IPS-NIHi7 (cell line): ENCODE results near the gene PREX1.

Experiments
- DNase-seq: peaks from one replicate; pipeline ENCODE4 v3.0.0; 2012; ENCODE audit warnings: mixed read lengths; ENCODE audit errors: extremely low spot score

Gene PREX1

GRCh38 chr20:48826069-48826468, 1.7 kb downstream of the PREX1 start:
- DNase-seq: peak; percentile 77

GRCh38 chr20:48825566-48825920, 2.3 kb downstream of the PREX1 start:
- no peak for DNase-seq

- DNase-seq: no peak
Observed at GRCh38 chr20:48824830-48825565, 2.8 kb downstream of the PREX1 start.

GRCh38 chr20:48823960-48824498, 3.8 kb downstream of the PREX1 start:
- no peak for DNase-seq

- no peak for DNase-seq
Observed at GRCh38 chr20:48823476-48823875, 4.3 kb downstream of the PREX1 start.

- no peak for DNase-seq
Observed at GRCh38 chr20:48822879-48823385, 4.9 kb downstream of the PREX1 start.

GRCh38 chr20:48822178-48822577, 5.6 kb downstream of the PREX1 start:
- DNase-seq: no peak

GRCh38 chr20:48821261-48821920, 6.4 kb downstream of the PREX1 start:
- no peak for DNase-seq

- DNase-seq: no peak
Observed at GRCh38 chr20:48820649-48820973, 7.2 kb downstream of the PREX1 start.

GRCh38 chr20:48819821-48820648, 7.8 kb downstream of the PREX1 start:
- no peak for DNase-seq

- no peak for DNase-seq
Observed at GRCh38 chr20:48819089-48819488, 8.7 kb downstream of the PREX1 start.

- DNase-seq: no peak
Observed at GRCh38 chr20:48818481-48818987, 9.3 kb downstream of the PREX1 start.

GRCh38 chr20:48818031-48818370, 9.8 kb downstream of the PREX1 start:
- DNase-seq: no peak

GRCh38 chr20:48817367-48818030, 10.3 kb downstream of the PREX1 start:
- no peak for DNase-seq

- DNase-seq: no peak
Observed at GRCh38 chr20:48816282-48817205, 11.3 kb downstream of the PREX1 start.

- no peak for DNase-seq
Observed at GRCh38 chr20:48815537-48815936, 12.3 kb downstream of the PREX1 start.

GRCh38 chr20:48814633-48815032, 13.2 kb downstream of the PREX1 start:
- no peak for DNase-seq

- no peak for DNase-seq
Observed at GRCh38 chr20:48813930-48814546, 13.8 kb downstream of the PREX1 start.

- no peak for DNase-seq
Observed at GRCh38 chr20:48813446-48813747, 14.4 kb downstream of the PREX1 start.
